ENCODE data around the gene SMIM36. TPM values are rescaled to one million over a fixed set of nuclear protein-coding genes. Genes with fewer than 3 reads are reported as not detected.

Gene SMIM36
- total RNA-seq, 1 experiment from 2014 or later: not detected

DNA sequence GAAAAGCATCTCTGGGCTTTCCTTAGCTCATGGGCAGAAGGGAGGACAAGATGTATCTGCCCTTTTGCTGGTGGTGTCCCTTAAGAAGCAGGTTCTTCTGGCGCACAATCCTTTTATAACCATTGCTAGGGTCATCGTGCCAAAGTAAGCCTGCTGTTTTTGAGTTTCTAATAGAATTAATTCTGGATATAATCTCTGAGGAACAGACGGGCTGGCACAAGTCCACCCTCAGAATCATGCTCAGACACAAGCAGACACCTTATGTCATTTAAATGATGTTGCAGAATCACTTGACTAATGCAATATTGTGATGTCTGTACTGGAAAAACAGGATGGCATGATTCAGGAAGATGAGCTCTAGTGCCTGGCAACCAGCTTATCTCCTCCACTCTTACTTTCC is 70.9 kb downstream of the SMIM36 start:
- Mint-ChIP-seq H3K4me1 (ENCODE audit: low read depth, unreplicated experiment) (peaks cover 30% of the 10 kb centered on the region), H3K9me3 (ENCODE audit: low read depth, unreplicated experiment) (no peaks in the 10 kb centered on the region), H3K4me3 (ENCODE audit: low read depth, unreplicated experiment) (no peak overlapping the region), H3K27me3 (ENCODE audit: unreplicated experiment) (no peaks in the 10 kb centered on the region), H3K36me3 (ENCODE audit: insufficient read depth, unreplicated experiment) (no peaks in the 10 kb centered on the region), H3K27ac (ENCODE audit: unreplicated experiment) (no peak overlapping the region)
- intact Hi-C loops (cut with micrococcal nuclease; ENCODE audit: unreplicated experiment): no loop called here
- DNase-seq: no peak
- no TSS peak for BruUV-seq (replicated peaks)
- CTCF ChIA-PET: no interaction called here
- TF ChIP-seq, protein P1, sequence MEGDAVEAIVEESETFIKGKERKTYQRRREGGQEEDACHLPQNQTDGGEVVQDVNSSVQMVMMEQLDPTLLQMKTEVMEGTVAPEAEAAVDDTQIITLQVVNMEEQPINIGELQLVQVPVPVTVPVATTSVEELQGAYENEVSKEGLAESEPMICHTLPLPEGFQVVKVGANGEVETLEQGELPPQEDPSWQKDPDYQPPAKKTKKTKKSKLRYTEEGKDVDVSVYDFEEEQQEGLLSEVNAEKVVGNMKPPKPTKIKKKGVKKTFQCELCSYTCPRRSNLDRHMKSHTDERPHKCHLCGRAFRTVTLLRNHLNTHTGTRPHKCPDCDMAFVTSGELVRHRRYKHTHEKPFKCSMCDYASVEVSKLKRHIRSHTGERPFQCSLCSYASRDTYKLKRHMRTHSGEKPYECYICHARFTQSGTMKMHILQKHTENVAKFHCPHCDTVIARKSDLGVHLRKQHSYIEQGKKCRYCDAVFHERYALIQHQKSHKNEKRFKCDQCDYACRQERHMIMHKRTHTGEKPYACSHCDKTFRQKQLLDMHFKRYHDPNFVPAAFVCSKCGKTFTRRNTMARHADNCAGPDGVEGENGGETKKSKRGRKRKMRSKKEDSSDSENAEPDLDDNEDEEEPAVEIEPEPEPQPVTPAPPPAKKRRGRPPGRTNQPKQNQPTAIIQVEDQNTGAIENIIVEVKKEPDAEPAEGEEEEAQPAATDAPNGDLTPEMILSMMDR (IDR thresholded peaks at IDR 0.05; ENCODE audit: unreplicated experiment): no peak

DNA sequence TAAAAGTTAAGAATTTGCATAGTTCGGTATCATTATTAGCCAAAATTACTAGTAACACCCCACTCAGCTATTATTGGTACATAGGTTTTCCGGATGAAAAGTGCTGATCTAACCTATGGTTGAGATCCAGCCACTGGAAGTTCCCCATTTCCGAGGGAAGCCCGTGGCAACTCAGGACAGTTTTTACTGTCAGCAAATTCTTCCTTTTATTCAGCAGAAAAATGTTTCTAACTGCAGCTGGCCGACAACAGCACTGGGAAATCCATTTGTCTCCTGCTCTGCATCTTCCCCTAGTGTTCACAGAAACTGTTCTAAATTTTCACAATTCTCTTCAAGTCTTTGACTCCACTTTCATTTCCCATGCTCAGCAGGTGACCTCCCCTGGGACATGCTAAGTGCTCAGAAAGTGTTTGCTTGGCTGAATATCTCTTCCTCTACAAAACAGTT is 74.1 kb downstream of the SMIM36 start:
- DNase-seq: no peak
- Mint-ChIP-seq H3K36me3 (ENCODE audit: insufficient read depth, unreplicated experiment) (no peaks in the 10 kb centered on the region), H3K27me3 (ENCODE audit: unreplicated experiment) (no peaks in the 10 kb centered on the region)

DNA sequence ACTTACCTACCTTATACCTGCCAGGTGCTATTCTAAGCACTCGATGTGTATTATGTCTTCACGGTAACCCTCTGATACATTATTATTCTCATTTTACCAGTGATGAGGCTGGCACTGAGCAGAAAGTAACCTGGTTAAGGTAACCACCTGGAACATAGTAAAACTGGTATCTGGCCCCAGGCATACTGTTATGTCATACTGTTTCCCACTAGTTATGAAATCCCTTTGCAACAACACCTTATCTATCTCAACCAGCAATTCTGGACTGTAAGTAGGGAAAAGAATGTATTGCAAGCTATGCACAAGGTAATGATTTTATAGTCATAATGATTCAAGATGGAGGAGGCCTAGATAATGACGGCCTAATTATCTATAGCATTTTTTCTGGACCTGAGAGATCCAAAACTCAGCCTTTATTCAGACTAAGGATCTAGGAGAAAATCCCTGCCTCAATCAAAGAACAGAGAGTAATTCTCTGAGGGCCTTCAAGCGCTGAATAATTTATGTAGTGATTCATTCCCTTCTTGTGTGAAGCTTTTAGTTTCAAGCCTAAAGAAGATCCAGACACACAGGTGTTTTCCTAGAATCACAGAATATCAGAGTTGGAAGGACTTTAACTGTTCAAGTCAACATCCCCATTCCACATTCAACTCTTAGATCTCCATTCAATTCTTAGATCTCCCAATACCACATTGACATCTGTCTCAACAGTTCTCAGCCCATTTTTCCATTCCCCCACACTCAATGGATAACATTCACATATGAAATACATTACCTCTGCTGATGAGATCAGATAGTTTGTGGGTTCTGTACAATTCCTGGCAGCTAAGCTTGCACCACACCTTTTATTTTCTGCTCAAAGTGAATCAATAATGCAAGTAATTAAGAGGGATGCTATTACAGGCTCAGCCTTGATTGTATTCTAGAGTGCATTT is 74.8 kb downstream of the SMIM36 start:
- H3K4me3 Mint-ChIP-seq (ENCODE audit: low read depth, unreplicated experiment): no peak overlapping the region
- no peaks in the 10 kb centered on the region for H3K36me3 Mint-ChIP-seq (ENCODE audit: insufficient read depth, unreplicated experiment)
- no peaks in the 10 kb centered on the region for H3K9me3 Mint-ChIP-seq (ENCODE audit: low read depth, unreplicated experiment)
- DNase-seq: no peak
- intact Hi-C loops (cut with micrococcal nuclease; ENCODE audit: unreplicated experiment): no loop called here
- no peaks in the 10 kb centered on the region for H3K27me3 Mint-ChIP-seq (ENCODE audit: unreplicated experiment)
- H3K4me1 Mint-ChIP-seq (ENCODE audit: low read depth, unreplicated experiment): peaks cover 47% of the 10 kb centered on the region
- no peak overlapping the region for H3K27ac Mint-ChIP-seq (ENCODE audit: unreplicated experiment)
- CTCF ChIA-PET: no interaction called here
- TF ChIP-seq, protein P1 (IDR thresholded peaks at IDR 0.05; ENCODE audit: unreplicated experiment): no peak
- BruUV-seq (replicated peaks): no TSS peak

More for the DNA sequence above, 74.1 kb downstream of the SMIM36 start:
- no peak overlapping the region for H3K4me3 Mint-ChIP-seq (ENCODE audit: low read depth, unreplicated experiment)
- intact Hi-C loops (cut with micrococcal nuclease; ENCODE audit: unreplicated experiment): no loop called here
- H3K4me1 Mint-ChIP-seq (ENCODE audit: low read depth, unreplicated experiment): peaks cover 45% of the 10 kb centered on the region
- H3K27ac Mint-ChIP-seq (ENCODE audit: unreplicated experiment): no peak overlapping the region
- no peaks in the 10 kb centered on the region for H3K9me3 Mint-ChIP-seq (ENCODE audit: low read depth, unreplicated experiment)
- BruUV-seq (replicated peaks): no TSS peak
- TF ChIP-seq, protein P1 (IDR thresholded peaks at IDR 0.05; ENCODE audit: unreplicated experiment): no peak
- CTCF ChIA-PET: no interaction called here

DNA sequence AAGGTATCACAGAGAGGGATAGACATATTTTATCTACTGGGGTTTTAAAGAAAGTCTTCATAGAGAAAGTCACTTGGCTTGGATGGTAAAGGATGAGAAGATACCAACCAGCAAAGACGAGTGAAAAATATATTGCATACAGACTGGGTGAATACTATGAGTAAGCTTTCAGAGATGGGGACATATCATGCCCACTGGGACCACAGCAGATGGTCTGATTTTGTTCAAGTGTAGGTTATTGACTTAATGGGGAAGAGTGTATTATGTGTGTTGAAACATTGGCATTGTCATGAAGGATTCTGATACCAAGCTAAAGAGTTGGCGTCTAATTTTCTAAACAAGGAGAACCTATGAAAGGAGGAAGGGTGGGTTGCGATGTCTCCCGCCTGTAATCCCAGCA is 75.8 kb downstream of the SMIM36 start:
- Mint-ChIP-seq H3K27ac (ENCODE audit: unreplicated experiment) (no peak overlapping the region), H3K4me1 (ENCODE audit: low read depth, unreplicated experiment) (peaks cover 57% of the 10 kb centered on the region), H3K9me3 (ENCODE audit: low read depth, unreplicated experiment) (no peaks in the 10 kb centered on the region), H3K4me3 (ENCODE audit: low read depth, unreplicated experiment) (no peak overlapping the region), H3K36me3 (ENCODE audit: insufficient read depth, unreplicated experiment) (no peaks in the 10 kb centered on the region), H3K27me3 (ENCODE audit: unreplicated experiment) (no peaks in the 10 kb centered on the region)
- CTCF ChIA-PET: no interaction called here
- intact Hi-C loops (cut with micrococcal nuclease; ENCODE audit: unreplicated experiment): no loop called here
- DNase-seq: no peak
- no TSS peak for BruUV-seq (replicated peaks)
- TF ChIP-seq, protein P1 (IDR thresholded peaks at IDR 0.05; ENCODE audit: unreplicated experiment): no peak
